ENCODE data around the gene AP1S2. TPM values are rescaled to one million over a fixed set of nuclear protein-coding genes. Genes with fewer than 3 reads are reported as not detected.

Gene AP1S2
- total and polyA plus RNA-seq, 9 of the 15 experiments (the other 6 are each of a cell fraction or from before 2014, with no cell fraction given) = 11.1 to 64.2 (median 25.8) TPM

DNA sequence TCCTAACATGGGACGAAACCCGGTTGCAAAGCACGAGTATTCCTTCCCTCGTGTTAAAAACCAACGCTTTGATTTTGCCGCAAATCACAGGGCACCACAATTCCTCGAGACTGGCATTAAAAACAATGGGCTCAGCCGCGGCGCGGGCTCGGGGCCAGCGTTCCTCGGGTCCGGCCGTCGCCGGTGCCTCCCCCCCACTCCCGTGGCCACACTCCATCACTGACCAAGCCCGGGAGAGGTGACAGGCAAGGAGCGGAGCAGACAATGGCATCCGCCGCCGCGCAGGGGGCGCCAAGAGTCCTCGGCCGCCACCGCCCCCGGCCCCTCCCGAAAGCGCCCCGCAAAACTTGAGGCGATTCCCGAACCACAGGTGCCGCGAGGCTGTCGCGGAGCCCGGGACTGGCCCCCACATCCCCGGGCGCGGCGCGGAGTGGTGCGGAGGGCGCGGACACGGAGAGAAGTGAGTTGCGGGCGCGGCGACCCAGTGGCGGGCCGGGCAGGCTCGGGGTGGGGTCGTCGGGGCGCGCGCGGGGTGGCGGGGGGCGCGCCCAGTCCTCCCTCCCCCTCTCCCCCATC lies 445 bp downstream of the AP1S2 start (continued):
- no peak for TF ChIP-seq ZNF175 (CRISPR knock-in tag; IDR thresholded peaks at IDR 0.05; ENCODE audit: low read depth)
- no peak for TF ChIP-seq ESRRA (IDR thresholded peaks at IDR 0.05; ENCODE audit: borderline replicate concordance, low read depth)
- TF ChIP-seq SIX5 (IDR thresholded peaks at IDR 0.05; ENCODE audit: borderline replicate concordance in 1 of 2, insufficient read depth in 1 of 2, low read depth in 1 of 2, low read length in 2 of 2) = no peak
- TF ChIP-seq KLF16 (IDR thresholded peaks at IDR 0.05) = no peak
- TF ChIP-seq, protein P1, sequence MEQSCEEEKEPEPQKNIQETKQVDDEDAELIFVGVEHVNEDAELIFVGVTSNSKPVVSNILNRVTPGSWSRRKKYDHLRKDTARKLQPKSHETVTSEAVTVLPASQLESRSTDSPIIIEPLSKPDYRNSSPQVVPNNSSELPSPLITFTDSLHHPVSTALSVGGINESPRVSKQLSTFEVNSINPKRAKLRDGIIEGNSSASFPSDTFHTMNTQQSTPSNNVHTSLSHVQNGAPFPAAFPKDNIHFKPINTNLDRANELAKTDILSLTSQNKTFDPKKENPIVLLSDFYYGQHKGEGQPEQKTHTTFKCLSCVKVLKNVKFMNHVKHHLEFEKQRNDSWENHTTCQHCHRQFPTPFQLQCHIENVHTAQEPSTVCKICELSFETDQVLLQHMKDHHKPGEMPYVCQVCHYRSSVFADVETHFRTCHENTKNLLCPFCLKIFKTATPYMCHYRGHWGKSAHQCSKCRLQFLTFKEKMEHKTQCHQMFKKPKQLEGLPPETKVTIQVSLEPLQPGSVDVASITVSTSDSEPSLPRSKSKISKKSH (CRISPR knock-in tag; IDR thresholded peaks at IDR 0.05) = no peak
- TF ChIP-seq, protein P2, sequence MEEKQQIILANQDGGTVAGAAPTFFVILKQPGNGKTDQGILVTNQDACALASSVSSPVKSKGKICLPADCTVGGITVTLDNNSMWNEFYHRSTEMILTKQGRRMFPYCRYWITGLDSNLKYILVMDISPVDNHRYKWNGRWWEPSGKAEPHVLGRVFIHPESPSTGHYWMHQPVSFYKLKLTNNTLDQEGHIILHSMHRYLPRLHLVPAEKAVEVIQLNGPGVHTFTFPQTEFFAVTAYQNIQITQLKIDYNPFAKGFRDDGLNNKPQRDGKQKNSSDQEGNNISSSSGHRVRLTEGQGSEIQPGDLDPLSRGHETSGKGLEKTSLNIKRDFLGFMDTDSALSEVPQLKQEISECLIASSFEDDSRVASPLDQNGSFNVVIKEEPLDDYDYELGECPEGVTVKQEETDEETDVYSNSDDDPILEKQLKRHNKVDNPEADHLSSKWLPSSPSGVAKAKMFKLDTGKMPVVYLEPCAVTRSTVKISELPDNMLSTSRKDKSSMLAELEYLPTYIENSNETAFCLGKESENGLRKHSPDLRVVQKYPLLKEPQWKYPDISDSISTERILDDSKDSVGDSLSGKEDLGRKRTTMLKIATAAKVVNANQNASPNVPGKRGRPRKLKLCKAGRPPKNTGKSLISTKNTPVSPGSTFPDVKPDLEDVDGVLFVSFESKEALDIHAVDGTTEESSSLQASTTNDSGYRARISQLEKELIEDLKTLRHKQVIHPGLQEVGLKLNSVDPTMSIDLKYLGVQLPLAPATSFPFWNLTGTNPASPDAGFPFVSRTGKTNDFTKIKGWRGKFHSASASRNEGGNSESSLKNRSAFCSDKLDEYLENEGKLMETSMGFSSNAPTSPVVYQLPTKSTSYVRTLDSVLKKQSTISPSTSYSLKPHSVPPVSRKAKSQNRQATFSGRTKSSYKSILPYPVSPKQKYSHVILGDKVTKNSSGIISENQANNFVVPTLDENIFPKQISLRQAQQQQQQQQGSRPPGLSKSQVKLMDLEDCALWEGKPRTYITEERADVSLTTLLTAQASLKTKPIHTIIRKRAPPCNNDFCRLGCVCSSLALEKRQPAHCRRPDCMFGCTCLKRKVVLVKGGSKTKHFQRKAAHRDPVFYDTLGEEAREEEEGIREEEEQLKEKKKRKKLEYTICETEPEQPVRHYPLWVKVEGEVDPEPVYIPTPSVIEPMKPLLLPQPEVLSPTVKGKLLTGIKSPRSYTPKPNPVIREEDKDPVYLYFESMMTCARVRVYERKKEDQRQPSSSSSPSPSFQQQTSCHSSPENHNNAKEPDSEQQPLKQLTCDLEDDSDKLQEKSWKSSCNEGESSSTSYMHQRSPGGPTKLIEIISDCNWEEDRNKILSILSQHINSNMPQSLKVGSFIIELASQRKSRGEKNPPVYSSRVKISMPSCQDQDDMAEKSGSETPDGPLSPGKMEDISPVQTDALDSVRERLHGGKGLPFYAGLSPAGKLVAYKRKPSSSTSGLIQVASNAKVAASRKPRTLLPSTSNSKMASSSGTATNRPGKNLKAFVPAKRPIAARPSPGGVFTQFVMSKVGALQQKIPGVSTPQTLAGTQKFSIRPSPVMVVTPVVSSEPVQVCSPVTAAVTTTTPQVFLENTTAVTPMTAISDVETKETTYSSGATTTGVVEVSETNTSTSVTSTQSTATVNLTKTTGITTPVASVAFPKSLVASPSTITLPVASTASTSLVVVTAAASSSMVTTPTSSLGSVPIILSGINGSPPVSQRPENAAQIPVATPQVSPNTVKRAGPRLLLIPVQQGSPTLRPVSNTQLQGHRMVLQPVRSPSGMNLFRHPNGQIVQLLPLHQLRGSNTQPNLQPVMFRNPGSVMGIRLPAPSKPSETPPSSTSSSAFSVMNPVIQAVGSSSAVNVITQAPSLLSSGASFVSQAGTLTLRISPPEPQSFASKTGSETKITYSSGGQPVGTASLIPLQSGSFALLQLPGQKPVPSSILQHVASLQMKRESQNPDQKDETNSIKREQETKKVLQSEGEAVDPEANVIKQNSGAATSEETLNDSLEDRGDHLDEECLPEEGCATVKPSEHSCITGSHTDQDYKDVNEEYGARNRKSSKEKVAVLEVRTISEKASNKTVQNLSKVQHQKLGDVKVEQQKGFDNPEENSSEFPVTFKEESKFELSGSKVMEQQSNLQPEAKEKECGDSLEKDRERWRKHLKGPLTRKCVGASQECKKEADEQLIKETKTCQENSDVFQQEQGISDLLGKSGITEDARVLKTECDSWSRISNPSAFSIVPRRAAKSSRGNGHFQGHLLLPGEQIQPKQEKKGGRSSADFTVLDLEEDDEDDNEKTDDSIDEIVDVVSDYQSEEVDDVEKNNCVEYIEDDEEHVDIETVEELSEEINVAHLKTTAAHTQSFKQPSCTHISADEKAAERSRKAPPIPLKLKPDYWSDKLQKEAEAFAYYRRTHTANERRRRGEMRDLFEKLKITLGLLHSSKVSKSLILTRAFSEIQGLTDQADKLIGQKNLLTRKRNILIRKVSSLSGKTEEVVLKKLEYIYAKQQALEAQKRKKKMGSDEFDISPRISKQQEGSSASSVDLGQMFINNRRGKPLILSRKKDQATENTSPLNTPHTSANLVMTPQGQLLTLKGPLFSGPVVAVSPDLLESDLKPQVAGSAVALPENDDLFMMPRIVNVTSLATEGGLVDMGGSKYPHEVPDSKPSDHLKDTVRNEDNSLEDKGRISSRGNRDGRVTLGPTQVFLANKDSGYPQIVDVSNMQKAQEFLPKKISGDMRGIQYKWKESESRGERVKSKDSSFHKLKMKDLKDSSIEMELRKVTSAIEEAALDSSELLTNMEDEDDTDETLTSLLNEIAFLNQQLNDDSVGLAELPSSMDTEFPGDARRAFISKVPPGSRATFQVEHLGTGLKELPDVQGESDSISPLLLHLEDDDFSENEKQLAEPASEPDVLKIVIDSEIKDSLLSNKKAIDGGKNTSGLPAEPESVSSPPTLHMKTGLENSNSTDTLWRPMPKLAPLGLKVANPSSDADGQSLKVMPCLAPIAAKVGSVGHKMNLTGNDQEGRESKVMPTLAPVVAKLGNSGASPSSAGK (IDR thresholded peaks at IDR 0.05) = peak; percentile 39; the same call in 1 of the 2 replicates
- TF ChIP-seq ZNF217 (CRISPR knock-in tag; IDR thresholded peaks at IDR 0.05) = no peak
- no peak for TF ChIP-seq JUN (IDR thresholded peaks at IDR 0.05; ENCODE audit: borderline replicate concordance, low read depth, low read length)
- no peak for TF ChIP-seq JUN (CRISPR knock-in tag; IDR thresholded peaks at IDR 0.05; ENCODE audit: borderline replicate concordance)
- TF ChIP-seq CBFA2T2 (conservative IDR thresholded peaks at IDR 0.05) = no peak
- TF ChIP-seq CAMTA2 (CRISPR knock-in tag; conservative IDR thresholded peaks at IDR 0.05) = no peak
- no peak for TF ChIP-seq ZNF699 (CRISPR knock-in tag; IDR thresholded peaks at IDR 0.05; ENCODE audit: insufficient replicate concordance)
- TF ChIP-seq HMGN3 (IDR thresholded peaks at IDR 0.05; ENCODE audit: borderline replicate concordance, extremely low read depth, insufficient read length, low read depth, low read length) = no peak
- TF ChIP-seq CCNT2 (IDR thresholded peaks at IDR 0.05; ENCODE audit: borderline replicate concordance, extremely low read depth, insufficient read length, low read depth, low read length) = peak; percentile 39
